Urothelium cell line (cell line): Measurements from ENCODE around the gene VMAC.

Source experiments
- DNase-seq: peaks from one replicate; pipeline ENCODE4 v3.0.0; 2011; ENCODE audit warnings: low spot score, mixed read lengths
- FAIRE-seq: peaks from 2 replicates; lab custom pipeline; 2011; peaks lifted over from hg19 to GRCh38; lab: Jason Lieb, UNC

The VMAC gene

GRCh38 chr19:5926641-5927440 lies 22.2 kb downstream of the VMAC start:
- no peak for FAIRE-seq
- DNase-seq, result no peak

- FAIRE-seq, result no peak
- DNase-seq, result no peak
Measured at GRCh38 chr19:5927441-5927821, 22.8 kb downstream of the VMAC start.

GRCh38 chr19:5929179-5929578 lies 24.5 kb downstream of the VMAC start:
- DNase-seq (no peak), FAIRE-seq (no peak)

GRCh38 chr19:5929625-5930024 lies 25.0 kb downstream of the VMAC start:
- no peak for FAIRE-seq
- DNase-seq, result no peak

- FAIRE-seq (no peak), DNase-seq (no peak)
Measured at GRCh38 chr19:5931251-5931650, 26.6 kb downstream of the VMAC start.

- FAIRE-seq (no peak), DNase-seq (no peak)
Measured at GRCh38 chr19:5932146-5932545, 27.5 kb downstream of the VMAC start.

GRCh38 chr19:5932609-5933262 lies 28.1 kb downstream of the VMAC start:
- no peak for FAIRE-seq
- no peak for DNase-seq

- no peak for FAIRE-seq
Measured at GRCh38 chr19:5933391-5934068, 28.9 kb downstream of the VMAC start.

GRCh38 chr19:5934069-5934401 lies 29.4 kb downstream of the VMAC start:
- FAIRE-seq, result no peak

More at GRCh38 chr19:5933391-5934068, 28.9 kb downstream of the VMAC start:
- DNase-seq, result no peak

GRCh38 chr19:5934774-5935472 lies 30.3 kb downstream of the VMAC start:
- FAIRE-seq, result no peak

More at GRCh38 chr19:5934069-5934401, 29.4 kb downstream of the VMAC start:
- DNase-seq, result no peak

GRCh38 chr19:5935473-5936291 lies 31.0 kb downstream of the VMAC start:
- DNase-seq (no peak), FAIRE-seq (no peak)

More at GRCh38 chr19:5934774-5935472, 30.3 kb downstream of the VMAC start:
- DNase-seq, result no peak

GRCh38 chr19:5936292-5936592 lies 31.6 kb downstream of the VMAC start:
- FAIRE-seq (no peak), DNase-seq (no peak)

GRCh38 chr19:5937550-5937949 lies 32.9 kb downstream of the VMAC start:
- FAIRE-seq (no peak), DNase-seq (no peak)

GRCh38 chr19:5940260-5941208 lies 35.9 kb downstream of the VMAC start:
- DNase-seq, result no peak
- FAIRE-seq, result no peak

GRCh38 chr19:5941673-5942072 lies 37.0 kb downstream of the VMAC start:
- no peak for DNase-seq
- no peak for FAIRE-seq

- no peak for FAIRE-seq
- DNase-seq, result no peak
Measured at GRCh38 chr19:5943045-5943444, 38.4 kb downstream of the VMAC start.

GRCh38 chr19:5943623-5944022 lies 39.0 kb downstream of the VMAC start:
- no peak for FAIRE-seq
- no peak for DNase-seq

- no peak for DNase-seq
- no peak for FAIRE-seq
Measured at GRCh38 chr19:5947435-5947834, 42.8 kb downstream of the VMAC start.

- no peak for DNase-seq
- FAIRE-seq, result no peak
Measured at GRCh38 chr19:5948752-5949564, 44.3 kb downstream of the VMAC start.
